Endothelial cell (in vitro differentiated cells): ENCODE data around the gene CENPN. TPM values are rescaled to one million over a fixed set of nuclear protein-coding genes. Genes with fewer than 3 reads are reported as not detected.

Experiments used
- DNase-seq: peaks from one replicate; pipeline ENCODE4 v3.0.0; 2021; ENCODE audit warnings: low spot score
- H3K27ac Mint-ChIP-seq: one replicate; pipeline ENCODE4 v1.8.0; 2021; ENCODE audit warnings: mixed read lengths, inconsistent platforms; ENCODE audit not compliant: unreplicated experiment
- H3K27me3 Mint-ChIP-seq: one replicate; pipeline ENCODE4 v1.8.0; 2021; ENCODE audit warnings: mild to moderate bottlenecking, moderate library complexity, mixed read lengths, inconsistent platforms; ENCODE audit not compliant: unreplicated experiment
- H3K36me3 Mint-ChIP-seq: one replicate; pipeline ENCODE4 v1.8.0; 2021; ENCODE audit warnings: mild to moderate bottlenecking, low read depth, mixed read lengths, inconsistent platforms; ENCODE audit not compliant: unreplicated experiment
- H3K4me1 Mint-ChIP-seq: one replicate; pipeline ENCODE4 v1.8.0; 2021; ENCODE audit warnings: mild to moderate bottlenecking, mixed read lengths, inconsistent platforms; ENCODE audit not compliant: unreplicated experiment
- H3K4me3 Mint-ChIP-seq: one replicate; pipeline ENCODE4 v1.8.0; 2021; ENCODE audit warnings: mild to moderate bottlenecking, mixed read lengths, inconsistent platforms; ENCODE audit not compliant: unreplicated experiment
- H3K9me3 Mint-ChIP-seq: one replicate; pipeline ENCODE4 v1.8.0; 2021; ENCODE audit warnings: mixed read lengths, inconsistent platforms; ENCODE audit not compliant: unreplicated experiment
- CTCF ChIP-seq: fragments of 200-600 bp; sonication (generic); IDR thresholded peaks from one replicate; pipeline ENCODE4 v1.5.0; 2021; ENCODE audit warnings: antibody characterized with exemption; ENCODE audit not compliant: unreplicated experiment
- total RNA-seq: library from RNA; stranded (reverse); fragmentation: NEBNext Ultra II Directional; extraction: Animal tissue kit (Norgen Biotek cat#: 25700); gene quantifications from one replicate; pipeline ENCODE4 v1.2.1, GENCODE V29; 2021; ENCODE audit not compliant: unreplicated experiment

CENPN gene
- total RNA-seq, 1 donor from 2014 or later = 17.0 TPM

GRCh38 chr16:81018496-81018895 is 11.5 kb downstream of the CENPN start:
- H3K36me3 Mint-ChIP-seq = peaks cover 7% of the 10 kb centered on the region
- H3K9me3 Mint-ChIP-seq = no peaks in the 10 kb centered on the region
- DNase-seq = no peak
- no peak for TF ChIP-seq CTCF
- H3K4me1 Mint-ChIP-seq = no peaks in the 10 kb centered on the region
- H3K4me3 Mint-ChIP-seq = no peak overlapping the region
- H3K27ac Mint-ChIP-seq = no peak overlapping the region
- H3K27me3 Mint-ChIP-seq = no peaks in the 10 kb centered on the region

- H3K4me1 Mint-ChIP-seq = no peaks in the 10 kb centered on the region
- H3K27ac Mint-ChIP-seq = no peak overlapping the region
- no peak for DNase-seq
- H3K4me3 Mint-ChIP-seq = no peak overlapping the region
- TF ChIP-seq CTCF = no peak
- no peaks in the 10 kb centered on the region for H3K27me3 Mint-ChIP-seq
- H3K36me3 Mint-ChIP-seq = peaks cover 4% of the 10 kb centered on the region
- H3K9me3 Mint-ChIP-seq = no peaks in the 10 kb centered on the region
Observed at GRCh38 chr16:81026429-81026828, 19.4 kb downstream of the CENPN start.

- DNase-seq = no peak
- no peaks in the 10 kb centered on the region for H3K4me1 Mint-ChIP-seq
- H3K9me3 Mint-ChIP-seq = no peaks in the 10 kb centered on the region
- H3K36me3 Mint-ChIP-seq = peaks cover 4% of the 10 kb centered on the region
- peaks cover 3% of the 10 kb centered on the region for H3K27me3 Mint-ChIP-seq
- no peak overlapping the region for H3K27ac Mint-ChIP-seq
- H3K4me3 Mint-ChIP-seq = no peak overlapping the region
- no peak for TF ChIP-seq CTCF
Observed at GRCh38 chr16:81029930-81030604, 23.1 kb downstream of the CENPN start.

- Mint-ChIP-seq H3K27ac (peak within 1 kb of the TSS; percentile 70), H3K27me3 (peaks cover 7% of the 10 kb centered on the region), H3K9me3 (no peaks in the 10 kb centered on the region), H3K4me3 (peak within 1 kb of the TSS; percentile 92), H3K4me1 (peaks cover 15% of the 10 kb centered on the region), H3K36me3 (peaks cover 6% of the 10 kb centered on the region)
- TF ChIP-seq CTCF = peak; percentile 97
- peak; percentile 93 for DNase-seq
Observed at GRCh38 chr16:81035398-81035974, 28.5 kb downstream of the CENPN start, which contains the start of gene ATMIN. Gene ATMIN (plus strand): TSS chr16:81035842. CDS start chr16:81035871, 29 bp downstream.

- Mint-ChIP-seq H3K9me3 (no peaks in the 10 kb centered on the region), H3K4me3 (peak overlapping the region; percentile 92), H3K36me3 (peaks cover 11% of the 10 kb centered on the region), H3K27me3 (peaks cover 7% of the 10 kb centered on the region), H3K27ac (peak overlapping the region; percentile 62), H3K4me1 (peaks cover 15% of the 10 kb centered on the region)
- TF ChIP-seq CTCF = no peak
- DNase-seq = peak; percentile 50
Observed at GRCh38 chr16:81035975-81036750, 29.1 kb downstream of the CENPN start.
